CD14-positive monocyte (primary cell): ENCODE measurements around the gene LRRC52. TPM values are rescaled to one million over a fixed set of nuclear protein-coding genes. Genes with fewer than 3 reads are reported as not detected.

ENCODE experiments used
- DNase-seq, 3 donors: peaks; one replicate each; pipeline ENCODE4 v3.0.0-alpha.2; 2011 to 2022
- H2AFZ ChIP-seq: 2 replicates; pipeline ENCODE4 v1.6.0; 2012; ENCODE audit warnings: mild to moderate bottlenecking, low read depth, low read length, inconsistent platforms; ENCODE audit not compliant: insufficient read depth, poor library complexity, severe bottlenecking
- H3K27ac ChIP-seq, 2 donors: 1 replicate in 1 of 2; 2 replicates in 1 of 2; pipeline ENCODE4 v1.5.1; 2012 to 2013; ENCODE audit warnings: low read length in 2 of 2, control low read depth in 1 of 2, inconsistent platforms in 1 of 2, low read depth in 1 of 2, mild to moderate bottlenecking in 1 of 2
- H3K27me3 ChIP-seq, 2 donors: one replicate each; pipeline versions ENCODE4 v1.6.0 to v1.6.1; 2011 to 2013; ENCODE audit warnings: low read length in 2 of 2; ENCODE audit not compliant: control insufficient read depth in 2 of 2, insufficient read depth in 2 of 2
- H3K36me3 ChIP-seq, 2 donors: replicated peaks in 1 of 2; 1 replicate in 1 of 2; 2 replicates in 1 of 2; pipeline versions ENCODE4 v1.5.1 to v1.6.1; 2012 to 2013; ENCODE audit warnings: low read length in 2 of 2, control low read depth in 1 of 2, inconsistent platforms in 1 of 2, mild to moderate bottlenecking in 1 of 2; ENCODE audit not compliant: insufficient read depth in 2 of 2, control insufficient read depth in 1 of 2
- H3K4me1 ChIP-seq, 2 donors: 1 replicate in 1 of 2; 2 replicates in 1 of 2; pipeline versions ENCODE4 v1.5.1 to v1.6.1; 2012 to 2013; ENCODE audit warnings: low read length in 2 of 2, control low read depth in 1 of 2, inconsistent platforms in 1 of 2, mild to moderate bottlenecking in 1 of 2, moderate library complexity in 1 of 2; ENCODE audit not compliant: insufficient read depth in 2 of 2, control insufficient read depth in 1 of 2
- H3K4me2 ChIP-seq: replicated peaks from 2 replicates; pipeline ENCODE3; 2012; ENCODE audit warnings: low read length, moderate library complexity, mild to moderate bottlenecking; ENCODE audit not compliant: poor library complexity, severe bottlenecking; ENCODE audit errors: extremely low read depth
- H3K4me3 ChIP-seq, 3 experiments: fragments of 200-600 bp in 1 of 3; sonication (generic) in 1 of 3; replicated peaks in 1 of 3; 1 replicate in 2 of 3; 2 replicates in 1 of 3; pipeline ENCODE4 v1.5.1; 2011 to 2013; ENCODE audit warnings: low read length in 3 of 3, mild to moderate bottlenecking in 3 of 3, control low read depth in 2 of 3, low read depth in 2 of 3, inconsistent platforms in 1 of 3, moderate library complexity in 1 of 3
- H3K79me2 ChIP-seq: 2 replicates; pipeline ENCODE4 v1.6.0; 2012; ENCODE audit warnings: mild to moderate bottlenecking, control low read depth, inconsistent platforms, low read length, moderate library complexity; ENCODE audit not compliant: insufficient read depth
- H3K9ac ChIP-seq: 2 replicates; pipeline ENCODE4 v1.6.0; 2017; ENCODE audit warnings: low read length, mild to moderate bottlenecking; ENCODE audit not compliant: insufficient read depth, poor library complexity, severe bottlenecking
- H3K9me3 ChIP-seq, 2 donors: replicated peaks in 1 of 2; 1 replicate in 1 of 2; 2 replicates in 1 of 2; pipeline versions ENCODE4 v1.5.1 to v1.6.1; 2012 to 2013; ENCODE audit warnings: low read length in 2 of 2, control low read depth in 1 of 2; ENCODE audit not compliant: control insufficient read depth in 1 of 2, insufficient read depth in 1 of 2
- H4K20me1 ChIP-seq: 2 replicates; pipeline ENCODE4 v1.6.0; 2012; ENCODE audit warnings: mild to moderate bottlenecking, low read length, control low read depth, moderate library complexity; ENCODE audit not compliant: insufficient read depth
- H3K27ac Mint-ChIP-seq, 7 donors: one replicate each; pipeline ENCODE4 v1.8.0; 2020; ENCODE audit warnings: mild to moderate bottlenecking in 7 of 7, mixed read lengths in 7 of 7, moderate library complexity in 6 of 7, inconsistent platforms in 2 of 7
- H3K27me3 Mint-ChIP-seq, 3 donors: one replicate each; pipeline ENCODE4 v1.8.0; 2021 to 2022; ENCODE audit warnings: low read depth in 3 of 3, mild to moderate bottlenecking in 3 of 3, mixed read lengths in 3 of 3, moderate library complexity in 3 of 3, inconsistent platforms in 1 of 3
- H3K36me3 Mint-ChIP-seq, 2 donors: one replicate each; pipeline ENCODE4 v1.8.0; 2020; ENCODE audit warnings: mixed read lengths in 2 of 2, inconsistent platforms in 1 of 2, mild to moderate bottlenecking in 1 of 2
- H3K4me1 Mint-ChIP-seq: one replicate; pipeline ENCODE4 v1.8.0; 2020; ENCODE audit warnings: mild to moderate bottlenecking, mixed read lengths
- H3K4me3 Mint-ChIP-seq, 2 donors: one replicate each; pipeline ENCODE4 v1.8.0; 2020; ENCODE audit warnings: mild to moderate bottlenecking in 2 of 2, mixed read lengths in 2 of 2, moderate library complexity in 1 of 2
- H3K9me3 Mint-ChIP-seq, 7 donors: one replicate each; pipeline ENCODE4 v1.8.0; 2020 to 2022; ENCODE audit warnings: mixed read lengths in 7 of 7, mild to moderate bottlenecking in 6 of 7, moderate library complexity in 6 of 7, inconsistent platforms in 2 of 7
- WGBS: methylation state at CpG from one replicate; pipeline ENCODE4 v1.1.5; 2013; ENCODE audit warnings: missing lambda C conversion rate; ENCODE audit not compliant: insufficient coverage; 5-methylcytosine and 5-hydroxymethylcytosine counted together
- intact Hi-C, 2 donors: fragments of 100-400 bp; cut with micrococcal nuclease; formaldehyde crosslinking; loops; one replicate each; pipeline versions ENCODE4 v1.15.0 to v1.15.1; 2023
- polyA plus RNA-seq, 3 donors: library from polyadenylated mRNA; depleted of rRNA in 1 of 3; unstranded in 2 of 3; stranded (reverse) in 1 of 3; fragments of 300-500 nt in 2 of 3; fragments of >200 nt in 1 of 3; fragmentation: Illumina TruSeq in 2 of 3; gene quantifications; 1 replicate in 2 of 3; 2 replicates in 1 of 3; pipeline ENCODE4 v1.2.3, GENCODE V29; 2012 to 2021
- TF ChIP-seq, protein P1 (sequence below): fragments of 200-600 bp; IDR thresholded peaks from one replicate; pipeline ENCODE4 v1.8.0; 2022; ENCODE audit warnings: antibody characterized with exemption, mild to moderate bottlenecking

Gene LRRC52
- polyA plus RNA-seq, 3 donors = not detected

DNA sequence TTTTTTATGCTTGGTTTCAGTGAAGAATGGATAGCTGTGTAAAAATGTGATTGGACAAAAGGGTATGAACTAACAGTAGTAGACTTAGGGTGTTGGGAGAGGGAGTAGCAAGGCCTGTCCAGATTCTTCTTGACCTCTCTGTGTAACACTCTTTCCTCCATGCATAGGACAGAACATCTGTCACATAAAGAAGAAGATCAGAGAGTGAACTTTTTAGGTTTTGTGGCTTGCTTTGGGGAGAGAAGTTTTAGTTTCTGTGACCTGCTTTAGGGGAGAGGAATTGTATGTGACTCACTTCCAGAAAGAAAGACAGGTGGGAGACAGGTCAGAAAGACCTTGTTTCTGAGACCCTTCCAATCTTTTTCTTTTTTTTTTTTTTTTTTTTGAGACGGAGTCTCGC lies 27.3 kb upstream of the LRRC52 start:
- H3K9ac ChIP-seq = no peak overlapping the region
- Mint-ChIP-seq H3K27me3 (peaks cover 0 to 17% (median 10%) of the 10 kb centered on the region in 3 donors), H3K36me3 (no peaks in the 10 kb centered on the region), H3K4me1 (no peaks in the 10 kb centered on the region), H3K4me3 (no peak overlapping the region), H3K27ac (no peak overlapping the region), H3K9me3 (peaks cover 0 to 14% (median 4%) of the 10 kb centered on the region in 7 donors)
- no peak overlapping the region for H3K4me3 ChIP-seq
- H3K36me3 ChIP-seq = no peaks in the 10 kb centered on the region
- H3K27ac ChIP-seq = no peak overlapping the region
- peaks cover 2% of the 10 kb centered on the region in 2 donors for H3K9me3 ChIP-seq
- no peaks in the 10 kb centered on the region for H3K27me3 ChIP-seq
- no peak overlapping the region for H3K4me2 ChIP-seq
- intact Hi-C loops = no loop called here
- WGBS = no CpG with 5 or more reads among the region's 2 CpGs
- DNase-seq = no peak
- no peaks in the 10 kb centered on the region for H4K20me1 ChIP-seq
- no peak overlapping the region for H2AFZ ChIP-seq
- TF ChIP-seq, protein P1, sequence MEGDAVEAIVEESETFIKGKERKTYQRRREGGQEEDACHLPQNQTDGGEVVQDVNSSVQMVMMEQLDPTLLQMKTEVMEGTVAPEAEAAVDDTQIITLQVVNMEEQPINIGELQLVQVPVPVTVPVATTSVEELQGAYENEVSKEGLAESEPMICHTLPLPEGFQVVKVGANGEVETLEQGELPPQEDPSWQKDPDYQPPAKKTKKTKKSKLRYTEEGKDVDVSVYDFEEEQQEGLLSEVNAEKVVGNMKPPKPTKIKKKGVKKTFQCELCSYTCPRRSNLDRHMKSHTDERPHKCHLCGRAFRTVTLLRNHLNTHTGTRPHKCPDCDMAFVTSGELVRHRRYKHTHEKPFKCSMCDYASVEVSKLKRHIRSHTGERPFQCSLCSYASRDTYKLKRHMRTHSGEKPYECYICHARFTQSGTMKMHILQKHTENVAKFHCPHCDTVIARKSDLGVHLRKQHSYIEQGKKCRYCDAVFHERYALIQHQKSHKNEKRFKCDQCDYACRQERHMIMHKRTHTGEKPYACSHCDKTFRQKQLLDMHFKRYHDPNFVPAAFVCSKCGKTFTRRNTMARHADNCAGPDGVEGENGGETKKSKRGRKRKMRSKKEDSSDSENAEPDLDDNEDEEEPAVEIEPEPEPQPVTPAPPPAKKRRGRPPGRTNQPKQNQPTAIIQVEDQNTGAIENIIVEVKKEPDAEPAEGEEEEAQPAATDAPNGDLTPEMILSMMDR = no peak
- no peaks in the 10 kb centered on the region for H3K79me2 ChIP-seq
- H3K4me1 ChIP-seq = no peaks in the 10 kb centered on the region

- H3K4me2 ChIP-seq = no peak overlapping the region
- intact Hi-C loops = no loop called here
- H3K36me3 ChIP-seq = no peaks in the 10 kb centered on the region
- H3K27ac Mint-ChIP-seq = no peak overlapping the region
- H3K4me1 Mint-ChIP-seq = no peaks in the 10 kb centered on the region
- peaks cover 4 to 12% of the 10 kb centered on the region in 2 donors for H3K9me3 ChIP-seq
- peaks cover 4 to 21% (median 9%) of the 10 kb centered on the region in 3 donors for H3K27me3 Mint-ChIP-seq
- H3K36me3 Mint-ChIP-seq = no peaks in the 10 kb centered on the region
- H3K4me3 ChIP-seq = no peak overlapping the region
- no peaks in the 10 kb centered on the region for H4K20me1 ChIP-seq
- WGBS = no CpG with 5 or more reads among the region's 4 CpGs
- no peaks in the 10 kb centered on the region for H3K79me2 ChIP-seq
- TF ChIP-seq, protein P1 = no peak
- peaks cover 3 to 21% (median 7%) of the 10 kb centered on the region in 7 donors for H3K9me3 Mint-ChIP-seq
- no peak overlapping the region for H3K27ac ChIP-seq
- H3K9ac ChIP-seq = no peak overlapping the region
- H2AFZ ChIP-seq = no peak overlapping the region
- no peak for DNase-seq
- no peak overlapping the region for H3K4me3 Mint-ChIP-seq
- peaks cover 2 to 3% of the 10 kb centered on the region in 2 donors for H3K27me3 ChIP-seq
- H3K4me1 ChIP-seq = no peaks in the 10 kb centered on the region
These were observed 23.2 kb upstream of the LRRC52 start for GRCh38 chr1:165520646-165521045.
